Measurements from ENCODE around the gene TTLL13.

Gene TTLL13

GRCh38 chr15:90225047-90225446, 24.3 kb upstream of the TTLL13 start:
- TF ChIP-seq CTCF (IDR thresholded peaks at IDR 0.05; ENCODE audit: insufficient read depth, low read depth, low read length, missing control alignments), result no peak
- no peak for DNase-seq (ENCODE audit: low read depth)

GRCh38 chr15:90225504-90226234, 23.7 kb upstream of the TTLL13 start:
- no peak for DNase-seq (ENCODE audit: low read depth)
- no peak for TF ChIP-seq CTCF (IDR thresholded peaks at IDR 0.05; ENCODE audit: insufficient read depth, low read depth, low read length, missing control alignments)
- H3K4me3 ChIP-seq (ENCODE audit: low read length), result no peak overlapping the region

More at GRCh38 chr15:90225047-90225446, 24.3 kb upstream of the TTLL13 start:
- H3K4me3 ChIP-seq (ENCODE audit: low read length), result no peak overlapping the region

GRCh38 chr15:90227336-90227735, 22.0 kb upstream of the TTLL13 start:
- no peak for TF ChIP-seq CTCF (IDR thresholded peaks at IDR 0.05; ENCODE audit: insufficient read depth, low read depth, low read length, missing control alignments)
- DNase-seq (ENCODE audit: low read depth), result no peak
- no peak overlapping the region for H3K4me3 ChIP-seq (ENCODE audit: low read length)

- no peak for TF ChIP-seq CTCF (IDR thresholded peaks at IDR 0.05; ENCODE audit: insufficient read depth, low read depth, low read length, missing control alignments)
- no peak for DNase-seq (ENCODE audit: low read depth)
- no peak overlapping the region for H3K4me3 ChIP-seq (ENCODE audit: low read length)
Observed at GRCh38 chr15:90227816-90228772, 21.3 kb upstream of the TTLL13 start.

- TF ChIP-seq CTCF (IDR thresholded peaks at IDR 0.05; ENCODE audit: insufficient read depth, low read depth, low read length, missing control alignments), result no peak
- no peak overlapping the region for H3K4me3 ChIP-seq (ENCODE audit: low read length)
Observed at GRCh38 chr15:90228960-90229359, 20.4 kb upstream of the TTLL13 start.

GRCh38 chr15:90230071-90230494, 19.3 kb upstream of the TTLL13 start:
- TF ChIP-seq CTCF (IDR thresholded peaks at IDR 0.05; ENCODE audit: insufficient read depth, low read depth, low read length, missing control alignments), result no peak
- H3K4me3 ChIP-seq (ENCODE audit: low read length), result no peak overlapping the region
- no peak for DNase-seq (ENCODE audit: low read depth)

More at GRCh38 chr15:90228960-90229359, 20.4 kb upstream of the TTLL13 start:
- no peak for DNase-seq (ENCODE audit: low read depth)
